Activated CD4-positive, alpha-beta T cell treated with anti-CD3 and anti-CD28 coated beads, Interleukin-2, amount 10 ng/mL, durations not matched to agents 7 days and 5 days (primary cell): Measurements from ENCODE around the gene IL12RB2. TPM values are rescaled to one million over a fixed set of nuclear protein-coding genes. Genes with fewer than 3 reads are reported as not detected.

Source experiments
- CTCF ChIA-PET: fragments of 350-600 bp; sonication (Branson Sonifier 250); formaldehyde crosslinking; loops from one replicate; lab custom pipeline; 2021; ENCODE audit warnings: antibody characterized with exemption; lab: Charles Lee
- POLR2A ChIA-PET: fragments of 350-600 bp; sonication (Branson Sonifier 250); formaldehyde crosslinking; loops from one replicate; lab custom pipeline; 2021; ENCODE audit warnings: antibody characterized with exemption; lab: Charles Lee
- DNase-seq: peaks from one replicate; pipeline ENCODE4 v3.0.0-alpha.2; 2020
- H3K27ac Mint-ChIP-seq: one replicate; pipeline ENCODE4 v1.8.0; 2021; ENCODE audit warnings: mild to moderate bottlenecking, moderate library complexity, mixed read lengths
- H3K27me3 Mint-ChIP-seq: one replicate; pipeline ENCODE4 v1.8.0; 2021; ENCODE audit warnings: mixed read lengths
- H3K36me3 Mint-ChIP-seq: one replicate; pipeline ENCODE4 v1.8.0; 2021; ENCODE audit warnings: low read depth, mixed read lengths
- H3K4me1 Mint-ChIP-seq: one replicate; pipeline ENCODE4 v1.8.0; 2021; ENCODE audit warnings: mixed read lengths
- H3K4me3 Mint-ChIP-seq: one replicate; pipeline ENCODE4 v1.8.0; 2021; ENCODE audit warnings: mild to moderate bottlenecking, moderate library complexity, mixed read lengths
- H3K9me3 Mint-ChIP-seq: one replicate; pipeline ENCODE4 v1.8.0; 2021; ENCODE audit warnings: mixed read lengths
- total RNA-seq, 2 experiments: library from RNA; stranded (reverse); gene quantifications; one replicate each; pipeline ENCODE4 v1.2.3, GENCODE V29; 2021

The IL12RB2 gene
- total RNA-seq, 2 experiments from 2014 or later: 29.3 to 31.8 TPM

GRCh38 chr1:67316180-67316902 is 8.7 kb downstream of the IL12RB2 start:
- CTCF ChIA-PET: interaction anchor here (2.0 kb wide), 1 partner anchor 32 kb away, joined by 5 read pairs; no protein-coding TSS in a partner anchor

DNA sequence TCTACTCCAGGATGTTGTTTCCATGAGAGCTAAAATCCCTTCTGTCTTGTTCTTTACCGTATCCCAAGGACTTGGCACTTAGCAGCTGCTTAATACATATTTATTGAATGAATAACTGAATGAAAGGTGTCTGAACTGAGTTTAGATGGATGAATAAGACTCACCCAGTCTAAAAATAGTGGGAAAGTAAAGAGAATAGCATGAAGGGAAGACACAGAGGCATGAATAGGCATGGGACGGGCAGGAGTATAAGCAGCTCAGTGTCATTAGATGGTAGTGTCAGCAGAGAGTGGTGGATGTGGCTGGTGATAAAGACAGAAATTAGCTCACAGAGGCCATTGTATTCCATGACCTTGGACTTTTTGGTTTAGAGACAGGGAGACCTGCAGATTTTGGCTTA is 9.2 kb downstream of the IL12RB2 start:
- H3K27me3 Mint-ChIP-seq: no peaks in the 10 kb centered on the region
- no peak overlapping the region for H3K4me3 Mint-ChIP-seq
- peaks cover 2% of the 10 kb centered on the region for H3K9me3 Mint-ChIP-seq
- no peak overlapping the region for H3K27ac Mint-ChIP-seq
- ChIA-PET CTCF (interaction anchor here (2.0 kb wide), 1 partner anchor 31 kb away, joined by 5 read pairs; no protein-coding TSS in a partner anchor), POLR2A (no interaction called here)
- peaks cover 52% of the 10 kb centered on the region for H3K36me3 Mint-ChIP-seq
- DNase-seq: no peak
- peaks cover 47% of the 10 kb centered on the region for H3K4me1 Mint-ChIP-seq

More at GRCh38 chr1:67316180-67316902, 8.7 kb downstream of the IL12RB2 start:
- Mint-ChIP-seq H3K27me3 (no peaks in the 10 kb centered on the region), H3K4me3 (no peak overlapping the region), H3K36me3 (peaks cover 46% of the 10 kb centered on the region), H3K4me1 (peaks cover 47% of the 10 kb centered on the region), H3K9me3 (peaks cover 2% of the 10 kb centered on the region), H3K27ac (no peak overlapping the region)
- POLR2A ChIA-PET: no interaction called here
- no peak for DNase-seq

- DNase-seq: no peak
- Mint-ChIP-seq H3K9me3 (no peaks in the 10 kb centered on the region), H3K4me3 (no peak overlapping the region), H3K4me1 (peaks cover 44% of the 10 kb centered on the region), H3K27ac (no peak overlapping the region), H3K36me3 (peaks cover 53% of the 10 kb centered on the region), H3K27me3 (no peaks in the 10 kb centered on the region)
- ChIA-PET POLR2A (no interaction called here), CTCF (interaction anchor here (1.9 kb wide), 1 partner anchor 10 kb away, joined by 6 read pairs; the partner anchor contains the start of gene IL12RB2)
Observed at GRCh38 chr1:67317803-67318202, 10.1 kb downstream of the IL12RB2 start.

GRCh38 chr1:67322442-67322841 is 14.8 kb downstream of the IL12RB2 start:
- H3K27me3 Mint-ChIP-seq: no peaks in the 10 kb centered on the region
- peak overlapping the region; percentile 33 for H3K27ac Mint-ChIP-seq
- POLR2A ChIA-PET: no interaction called here
- H3K9me3 Mint-ChIP-seq: peaks cover 4% of the 10 kb centered on the region
- H3K36me3 Mint-ChIP-seq: peaks cover 66% of the 10 kb centered on the region
- CTCF ChIA-PET: interaction anchor here (0.8 to 1.3 kb wide), 2 partner anchors 10 to 160 kb away, joined by 3 to 5 read pairs; no protein-coding TSS in a partner anchor
- no peak for DNase-seq
- H3K4me1 Mint-ChIP-seq: peaks cover 25% of the 10 kb centered on the region
- H3K4me3 Mint-ChIP-seq: no peak overlapping the region

DNA sequence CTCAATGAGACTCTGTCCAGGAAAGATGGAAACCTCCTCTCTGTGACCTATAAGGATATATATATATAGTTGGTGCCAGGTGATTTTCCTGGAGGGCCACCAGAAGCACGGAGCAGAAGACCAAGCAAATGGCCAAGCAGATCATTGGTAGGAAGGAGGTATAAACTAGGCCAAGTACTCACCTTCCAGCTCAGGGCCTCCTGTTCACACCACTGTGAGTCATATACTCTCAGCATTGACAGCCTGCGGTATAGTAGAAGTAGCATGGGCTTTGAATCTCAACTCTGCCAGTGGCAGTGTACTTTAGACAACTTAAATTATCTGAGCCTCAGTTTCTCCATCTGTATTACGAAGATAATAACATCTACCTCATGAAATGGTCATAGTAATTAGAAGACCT is 15.4 kb downstream of the IL12RB2 start:
- Mint-ChIP-seq H3K27me3 (no peaks in the 10 kb centered on the region), H3K27ac (peak overlapping the region; percentile 26), H3K36me3 (peaks cover 73% of the 10 kb centered on the region), H3K4me1 (peaks cover 25% of the 10 kb centered on the region), H3K4me3 (no peak overlapping the region), H3K9me3 (peaks cover 4% of the 10 kb centered on the region)
- POLR2A ChIA-PET: interaction anchor here (0.7 kb wide), 1 partner anchor 47 kb away, joined by 3 read pairs; no protein-coding TSS in a partner anchor
- no peak for DNase-seq
- CTCF ChIA-PET: interaction anchor here (1.8 kb wide), 1 partner anchor 10 kb away, joined by 4 read pairs; no protein-coding TSS in a partner anchor

DNA sequence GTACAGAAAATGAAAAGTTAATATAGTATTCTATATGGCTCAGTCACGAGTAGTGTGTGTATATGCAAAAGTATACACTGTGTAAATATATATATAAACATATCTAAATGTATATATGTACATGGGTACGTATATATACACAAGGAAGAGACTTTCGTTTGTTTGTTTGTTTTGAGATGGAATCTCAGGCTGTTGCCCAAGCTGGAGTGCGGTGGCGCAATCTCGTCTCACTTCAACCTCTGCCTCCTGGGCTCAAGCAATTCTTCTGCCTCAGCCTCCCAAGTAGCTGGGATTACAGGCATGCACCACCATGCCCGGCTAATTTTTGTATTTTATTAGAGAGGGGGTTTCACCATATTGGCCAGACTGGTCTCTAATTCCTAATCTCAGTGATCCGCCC is 16.4 kb downstream of the IL12RB2 start:
- POLR2A ChIA-PET: no interaction called here

GRCh38 chr1:67327864-67328466 is 20.3 kb downstream of the IL12RB2 start:
- peaks cover 70% of the 10 kb centered on the region for H3K36me3 Mint-ChIP-seq
- no peak overlapping the region for H3K4me3 Mint-ChIP-seq
- ChIA-PET POLR2A (no interaction called here), CTCF (interaction anchor here (1.7 kb wide), 1 partner anchor 9 kb away, joined by 4 read pairs; no protein-coding TSS in a partner anchor)
- H3K27ac Mint-ChIP-seq: no peak overlapping the region
- DNase-seq: no peak
- no peaks in the 10 kb centered on the region for H3K27me3 Mint-ChIP-seq
- peaks cover 4% of the 10 kb centered on the region for H3K9me3 Mint-ChIP-seq
- H3K4me1 Mint-ChIP-seq: peaks cover 34% of the 10 kb centered on the region

More for the DNA sequence above, 16.4 kb downstream of the IL12RB2 start:
- H3K36me3 Mint-ChIP-seq: peaks cover 82% of the 10 kb centered on the region
- peaks cover 4% of the 10 kb centered on the region for H3K9me3 Mint-ChIP-seq
- CTCF ChIA-PET: interaction anchor here (1.2 to 1.8 kb wide), 2 partner anchors 9 to 112 kb away, joined by 3 to 4 read pairs; no protein-coding TSS in a partner anchor
- DNase-seq: no peak
- H3K4me3 Mint-ChIP-seq: no peak overlapping the region
- no peaks in the 10 kb centered on the region for H3K27me3 Mint-ChIP-seq
- H3K27ac Mint-ChIP-seq: no peak overlapping the region
- peaks cover 31% of the 10 kb centered on the region for H3K4me1 Mint-ChIP-seq

GRCh38 chr1:67332653-67333529 is 25.2 kb downstream of the IL12RB2 start:
- ChIA-PET CTCF (interaction anchor here (0.6 to 1.9 kb wide), 13 partner anchors 9 to 393 kb away, joined by 3 to 8 read pairs (median 4); no protein-coding TSS in a partner anchor), POLR2A (interaction anchor here (0.6 to 1.2 kb wide), 4 partner anchors 18 to 97 kb away, joined by 3 to 5 read pairs (median 3); partner anchors contain the start of gene SERBP1)
- peaks cover 79% of the 10 kb centered on the region for H3K4me1 Mint-ChIP-seq
- peak overlapping the region; percentile 85 for H3K27ac Mint-ChIP-seq
- H3K4me3 Mint-ChIP-seq: peak overlapping the region; percentile 0
- H3K9me3 Mint-ChIP-seq: no peaks in the 10 kb centered on the region
- H3K36me3 Mint-ChIP-seq: peaks cover 68% of the 10 kb centered on the region
- no peaks in the 10 kb centered on the region for H3K27me3 Mint-ChIP-seq
- peak; percentile 61 for DNase-seq

DNA sequence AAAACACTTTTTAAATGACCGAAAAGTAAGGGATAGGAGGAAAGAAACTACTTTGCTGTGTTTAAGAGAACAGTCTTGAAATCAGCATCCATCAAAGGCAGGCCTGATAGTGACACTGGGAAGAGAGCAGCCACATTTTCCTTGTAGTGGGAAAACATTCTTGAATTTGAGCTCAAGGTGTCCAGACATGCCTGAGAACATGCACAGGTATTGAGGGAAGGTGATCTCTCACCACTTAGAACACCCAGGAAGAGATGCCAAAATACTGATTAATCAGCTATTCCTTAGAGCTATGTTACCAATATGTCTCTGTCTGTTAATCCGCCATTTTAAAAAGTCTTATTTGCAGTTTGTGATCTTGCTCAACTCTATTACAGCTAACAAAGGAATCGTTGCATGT is 25.9 kb downstream of the IL12RB2 start:
- Mint-ChIP-seq H3K4me3 (no peak overlapping the region), H3K27me3 (no peaks in the 10 kb centered on the region), H3K4me1 (peaks cover 81% of the 10 kb centered on the region), H3K9me3 (no peaks in the 10 kb centered on the region), H3K27ac (peak overlapping the region; percentile 85), H3K36me3 (peaks cover 64% of the 10 kb centered on the region)
- DNase-seq: no peak
- ChIA-PET POLR2A (interaction anchor here (0.6 to 1.2 kb wide), 4 partner anchors 18 to 96 kb away, joined by 3 to 5 read pairs (median 3); partner anchors contain the start of gene SERBP1), CTCF (interaction anchor here (1.0 to 1.9 kb wide), 8 partner anchors 10 to 120 kb away, joined by 3 to 8 read pairs (median 3); no protein-coding TSS in a partner anchor)

DNA sequence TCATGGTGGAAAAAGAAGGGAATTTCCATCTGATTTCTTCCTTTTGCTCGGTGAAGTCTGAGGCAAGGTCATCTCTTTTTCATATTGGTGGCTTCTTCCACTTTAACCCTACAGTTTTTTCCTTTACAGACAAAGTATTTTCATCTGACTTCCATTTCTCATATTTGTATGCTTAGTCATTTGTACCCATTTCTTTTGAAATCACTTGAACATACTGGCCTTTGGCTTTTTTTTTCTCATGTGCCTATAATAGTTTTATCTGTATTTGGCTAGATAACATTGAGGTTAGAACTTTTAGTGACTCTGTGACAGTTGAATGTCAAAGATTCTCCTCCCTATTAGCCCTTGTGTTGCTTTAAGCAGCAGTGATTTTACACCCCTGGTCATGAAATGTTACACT is 27.7 kb downstream of the IL12RB2 start:
- no peak for DNase-seq
- Mint-ChIP-seq H3K27ac (peak overlapping the region; percentile 89), H3K27me3 (no peaks in the 10 kb centered on the region), H3K9me3 (no peaks in the 10 kb centered on the region), H3K36me3 (peaks cover 65% of the 10 kb centered on the region), H3K4me3 (no peak overlapping the region), H3K4me1 (peaks cover 88% of the 10 kb centered on the region)
- ChIA-PET POLR2A (interaction anchor here (1.5 kb wide), 1 partner anchor 94 kb away, joined by 4 read pairs; no protein-coding TSS in a partner anchor), CTCF (interaction anchor here (0.6 to 1.8 kb wide), 6 partner anchors 9 to 121 kb away, joined by 3 to 7 read pairs (median 3); no protein-coding TSS in a partner anchor)

GRCh38 chr1:67336157-67336556 is 28.5 kb downstream of the IL12RB2 start:
- POLR2A ChIA-PET: interaction anchor here (0.6 to 1.5 kb wide), 2 partner anchors 93 to 115 kb away, joined by 3 to 4 read pairs; no protein-coding TSS in a partner anchor
- H3K4me3 Mint-ChIP-seq: peak overlapping the region; percentile 55
- CTCF ChIA-PET: interaction anchor here (0.6 to 1.8 kb wide), 9 partner anchors 9 to 122 kb away, joined by 3 to 8 read pairs (median 4); no protein-coding TSS in a partner anchor
- H3K27ac Mint-ChIP-seq: peak overlapping the region; percentile 89
- H3K36me3 Mint-ChIP-seq: peaks cover 66% of the 10 kb centered on the region
- H3K27me3 Mint-ChIP-seq: no peaks in the 10 kb centered on the region
- no peaks in the 10 kb centered on the region for H3K9me3 Mint-ChIP-seq
- peaks cover 88% of the 10 kb centered on the region for H3K4me1 Mint-ChIP-seq
- peak; percentile 45 for DNase-seq
